SU-DHL-6 (cell line): ENCODE results near the gene EVI5.

ENCODE experiments used
- CTCF ChIP-seq: fragments of 200-600 bp; sonication (generic); IDR thresholded peaks from one replicate; pipeline ENCODE4 v1.5.1; 2017; ENCODE audit warnings: antibody characterized with exemption, mild to moderate bottlenecking, low read length, moderate library complexity; ENCODE audit not compliant: insufficient read depth, poor library complexity, severe bottlenecking
- EZH2phosphoT487 ChIP-seq: fragments of 200-600 bp; sonication (generic), shearing (Covaris generic); conservative IDR thresholded peaks from 2 replicates; pipeline ENCODE4 v1.6.1; 2018; ENCODE audit warnings: mild to moderate bottlenecking, antibody characterized with exemption, low read length, moderate library complexity, mixed read lengths

DNA sequence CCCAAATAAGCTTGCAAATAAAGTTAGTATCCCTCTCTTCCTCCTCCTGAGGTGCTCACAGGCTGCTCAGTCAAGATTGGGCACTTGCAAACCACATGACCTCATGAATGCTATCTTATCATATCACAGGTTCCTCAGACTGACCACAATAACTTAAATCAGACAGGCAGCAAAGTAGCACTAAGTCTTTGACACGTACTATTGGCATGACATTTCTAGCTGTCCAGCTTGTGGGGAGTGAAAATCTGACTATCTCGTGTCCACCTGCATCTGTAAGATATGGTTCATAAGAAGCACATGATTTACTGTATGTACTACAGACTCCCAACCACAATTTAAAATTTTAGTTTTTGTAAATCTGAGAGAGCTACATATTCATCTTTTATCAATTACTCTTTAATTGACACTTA is 240.1 kb downstream of the EVI5 start:
- no peak for TF ChIP-seq CTCF
- TF ChIP-seq EZH2phosphoT487, result no peak
